Measurements from ENCODE around the gene RIC8A.
A peak's percentile ranks its signal among the peaks of the same experiment; 100 is the strongest.

RIC8A gene

DNA sequence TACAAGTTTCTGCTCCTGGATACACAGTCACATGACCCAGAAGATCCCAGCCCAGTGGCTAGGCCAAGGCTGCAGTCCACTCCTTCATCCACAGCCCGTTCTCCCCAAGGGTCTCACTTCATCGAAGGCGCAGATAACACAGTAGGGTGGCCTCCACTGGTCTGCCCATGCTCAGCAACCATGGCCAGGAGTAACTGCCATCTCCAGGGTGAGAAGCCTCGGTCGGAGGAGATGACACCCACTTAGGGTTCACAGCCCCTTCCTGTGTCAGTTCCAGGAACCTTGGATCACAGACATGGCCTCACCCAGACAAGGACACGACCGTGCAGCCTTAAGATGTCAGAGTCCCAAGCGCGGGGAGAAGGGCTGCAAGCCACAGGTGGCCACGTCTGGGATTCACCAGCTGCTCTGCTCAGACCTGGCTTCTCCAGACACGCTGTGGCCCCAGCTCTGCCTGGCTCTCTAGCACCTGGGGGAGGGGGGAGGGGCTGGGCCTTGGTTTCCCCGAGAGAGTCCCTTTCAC lies 2.9 kb upstream of the RIC8A start:
- no peak for ATAC-seq

DNA sequence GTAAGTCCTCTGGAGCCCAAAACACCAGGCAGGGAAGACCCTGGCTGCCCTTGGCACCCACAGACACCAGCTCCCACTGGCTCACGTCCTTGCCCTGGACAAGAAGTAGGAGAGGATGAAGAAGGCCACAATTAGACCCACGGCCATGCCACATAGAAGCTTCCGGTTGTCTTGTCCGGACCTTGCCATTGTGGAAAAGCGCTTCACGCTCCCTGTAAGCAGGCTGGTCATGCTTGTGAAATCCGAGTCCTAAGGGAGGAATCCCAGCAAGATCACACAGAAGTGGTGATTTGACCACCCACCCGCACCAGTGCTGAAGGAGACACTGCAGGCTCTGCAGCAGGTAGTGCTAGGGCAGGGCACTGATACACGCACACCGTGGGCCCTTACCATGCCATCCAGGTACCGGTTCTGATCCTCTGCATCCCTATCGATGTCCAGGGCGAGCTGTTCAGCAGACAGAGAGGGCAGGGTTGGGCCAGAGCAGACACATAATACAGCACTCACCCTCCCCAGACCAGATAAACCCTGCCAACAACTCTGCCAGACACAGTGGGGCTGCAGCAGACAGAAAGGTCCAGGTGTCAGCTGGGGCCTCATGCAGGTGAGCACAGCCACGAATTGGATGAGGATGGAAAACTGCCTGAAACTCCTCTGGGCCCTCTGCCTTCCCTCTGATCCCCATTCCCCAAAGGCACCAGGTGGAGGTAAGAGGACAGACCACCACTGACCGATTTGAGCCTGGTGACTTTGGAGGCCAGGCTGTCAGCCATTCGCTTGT lies 2.1 kb upstream of the RIC8A start:
- no peak for ATAC-seq

DNA sequence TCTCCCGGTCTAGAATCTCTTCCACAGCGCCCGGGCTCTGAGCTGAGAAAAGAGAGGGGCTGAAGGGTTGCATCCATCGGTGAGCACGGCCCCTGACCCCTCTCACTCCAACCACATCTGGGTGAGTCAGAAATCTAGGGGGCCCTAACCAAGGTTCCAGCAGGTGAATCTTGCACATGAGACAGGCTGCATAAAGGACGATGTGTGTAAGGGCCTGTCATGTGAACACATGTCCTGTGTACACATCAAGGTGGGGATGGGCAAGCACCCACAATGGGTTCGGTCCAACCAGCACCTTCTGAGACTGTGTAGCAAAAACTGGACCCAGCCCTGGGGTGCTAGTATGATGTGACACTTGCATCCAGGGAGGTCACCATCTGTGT lies 1.5 kb upstream of the RIC8A start:
- ATAC-seq: no peak

DNA sequence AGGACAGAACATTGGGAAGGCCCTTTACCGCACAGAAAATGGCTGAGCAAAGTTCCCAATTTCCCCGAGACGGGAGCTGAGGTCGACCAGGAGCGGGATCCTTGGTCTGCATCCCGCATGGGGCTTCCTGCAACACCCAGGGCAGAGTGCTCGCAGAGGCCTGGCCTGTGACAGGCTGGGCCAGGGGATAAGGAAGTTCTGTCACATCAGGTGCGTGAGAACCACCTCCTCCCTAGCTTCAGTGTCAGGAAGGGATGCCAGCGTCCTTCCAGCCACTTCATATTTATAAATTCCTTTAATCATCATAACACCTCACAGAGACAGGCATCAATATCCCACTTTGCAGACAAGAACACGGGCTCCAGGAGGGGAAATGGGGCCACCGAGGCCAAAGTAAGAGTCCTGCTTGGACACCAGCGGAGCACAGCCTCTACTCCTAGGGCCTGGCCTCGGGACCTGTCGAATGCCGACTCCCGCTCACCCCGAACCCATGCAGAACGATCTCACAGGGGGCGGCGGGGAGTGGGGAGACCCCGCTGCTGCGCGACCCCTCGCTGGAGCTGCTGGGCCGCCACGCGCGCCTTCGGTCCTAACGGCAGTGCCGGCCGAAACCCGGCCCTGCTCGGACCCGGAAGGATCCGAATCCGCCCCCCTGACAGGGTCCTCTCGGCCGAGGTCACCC lies 841 bp upstream of the RIC8A start:
- no peak for ATAC-seq

DNA sequence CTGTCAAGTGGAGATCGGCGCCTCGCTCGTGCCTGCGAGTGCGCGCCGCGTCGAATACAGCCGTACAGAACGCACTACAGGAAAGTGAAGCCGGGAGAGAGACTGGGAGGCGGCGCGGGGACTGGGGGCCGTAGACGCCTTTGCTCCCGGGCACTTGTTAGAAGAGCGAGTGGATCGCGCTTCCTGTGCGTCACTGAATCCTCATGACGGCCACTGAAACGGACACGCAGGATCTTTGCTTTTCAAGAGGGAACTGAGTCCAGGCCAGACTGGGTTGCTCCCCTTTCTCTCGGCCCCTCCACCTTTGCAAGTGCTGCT lies 314 bp downstream of the RIC8A start:
- peak; percentile 9 to 18 for ATAC-seq

DNA sequence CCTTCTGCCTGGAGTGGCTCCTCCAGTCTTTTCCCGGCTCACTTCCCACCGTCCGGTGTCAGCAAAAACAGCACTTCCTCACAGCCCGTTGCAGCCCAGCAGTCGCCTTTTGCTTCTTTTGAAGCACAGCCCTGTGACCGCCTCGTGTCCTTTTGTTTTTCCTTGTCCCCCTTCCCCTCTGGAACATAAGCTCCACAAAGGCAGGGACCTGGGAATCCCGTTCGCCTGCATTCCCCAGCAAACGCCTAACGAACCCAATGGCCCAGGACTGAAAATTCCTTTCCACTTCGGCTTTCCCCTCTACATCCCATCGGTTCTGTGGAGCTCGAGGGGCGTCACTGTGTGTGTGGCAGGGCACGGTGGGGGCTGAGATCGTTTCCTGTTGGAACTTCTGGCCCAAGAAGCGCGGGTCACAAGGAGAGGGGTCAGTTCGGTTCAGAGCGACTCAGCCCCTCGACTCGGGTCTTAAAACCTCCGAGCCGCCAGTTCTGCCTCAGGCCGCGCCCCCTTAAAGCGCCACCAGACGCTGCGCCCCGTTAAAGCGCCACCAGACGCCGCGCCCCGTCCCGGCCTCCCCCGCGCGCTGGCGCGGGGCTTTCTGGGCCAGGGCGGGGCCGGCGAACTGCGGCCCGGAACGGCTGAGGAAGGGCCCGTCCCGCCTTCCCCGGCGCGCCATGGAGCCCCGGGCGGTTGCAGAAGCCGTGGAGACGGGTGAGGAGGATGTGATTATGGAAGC lies 841 bp downstream of the RIC8A start:
- peak; percentile 66 to 74 for ATAC-seq

DNA sequence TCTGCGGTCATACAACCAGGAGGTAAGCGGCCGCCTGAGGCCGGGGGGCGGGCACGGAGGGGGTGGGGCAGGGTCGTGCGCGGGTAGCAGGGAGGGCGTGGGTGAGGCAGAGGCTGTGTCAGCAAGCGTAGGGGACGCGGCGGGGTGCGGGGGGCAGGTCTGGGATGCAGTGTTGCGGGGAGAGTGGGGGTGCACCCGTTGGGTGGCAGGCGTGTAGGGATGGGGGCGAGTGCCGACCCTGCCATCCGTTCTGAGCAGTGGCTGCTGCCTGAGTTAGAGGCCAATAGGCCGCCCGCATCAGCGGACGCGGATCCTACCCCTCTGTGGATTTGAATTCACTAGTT lies 1.4 kb downstream of the RIC8A start:
- ATAC-seq: no peak

- no peak for ATAC-seq
Measured at GRCh38 chr11:209275-210121, 2.0 kb downstream of the RIC8A start.

DNA sequence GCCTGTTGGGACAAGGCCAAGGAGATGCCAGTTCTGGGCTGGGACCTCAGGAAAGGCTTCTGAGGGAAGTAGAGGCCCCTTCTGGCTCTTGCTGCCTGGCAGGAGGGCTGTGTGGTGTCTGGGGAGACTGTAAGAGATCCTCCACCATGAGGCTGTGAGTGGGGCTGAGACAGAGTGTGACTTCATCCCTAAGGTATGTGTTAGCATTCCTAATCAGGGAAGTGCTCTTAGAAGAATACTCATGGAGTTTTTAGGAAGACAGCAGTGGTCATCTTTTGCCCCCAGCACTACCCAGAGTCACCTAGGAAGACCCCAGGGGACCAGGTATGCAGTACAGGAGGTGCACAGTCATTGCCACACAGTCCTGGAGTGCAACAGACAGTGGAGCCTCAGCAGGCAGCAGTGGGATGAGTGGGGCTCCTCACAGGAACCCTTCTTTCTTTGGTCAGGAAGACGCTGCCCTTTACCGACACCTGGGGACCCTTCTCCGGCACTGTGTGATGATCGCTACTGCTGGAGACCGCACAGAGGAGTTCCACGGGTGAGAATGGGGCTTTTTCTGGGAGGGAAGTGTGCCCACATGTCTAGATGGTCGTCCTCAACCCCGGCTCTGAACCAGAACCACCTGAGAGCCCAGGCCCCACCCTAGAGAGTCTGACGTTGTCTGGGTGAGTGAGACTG lies 2.8 kb downstream of the RIC8A start:
- ATAC-seq: no peak

DNA sequence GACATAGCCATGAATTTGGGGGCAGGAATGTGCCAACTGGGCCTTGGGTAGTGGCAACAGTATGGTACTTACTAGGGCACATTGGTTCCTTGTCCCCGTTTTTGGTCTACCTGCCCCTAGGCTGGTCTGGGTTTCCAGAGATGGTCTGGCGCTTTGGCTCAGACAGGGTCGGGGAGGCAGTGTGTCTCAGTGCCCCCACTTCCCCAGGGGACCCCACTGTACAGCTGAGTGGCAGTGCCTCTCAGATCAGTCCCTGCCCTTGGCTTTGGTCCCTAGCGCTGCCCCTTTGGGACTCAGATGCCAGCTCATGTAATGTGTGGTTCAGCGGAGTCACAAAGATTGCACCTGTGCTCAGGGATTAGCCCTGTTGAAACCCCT lies 3.3 kb downstream of the RIC8A start:
- ATAC-seq: no peak

- no peak for ATAC-seq
Measured at GRCh38 chr11:211295-211694, 3.8 kb downstream of the RIC8A start.

GRCh38 chr11:211741-212140 lies 4.2 kb downstream of the RIC8A start:
- ATAC-seq: no peak

DNA sequence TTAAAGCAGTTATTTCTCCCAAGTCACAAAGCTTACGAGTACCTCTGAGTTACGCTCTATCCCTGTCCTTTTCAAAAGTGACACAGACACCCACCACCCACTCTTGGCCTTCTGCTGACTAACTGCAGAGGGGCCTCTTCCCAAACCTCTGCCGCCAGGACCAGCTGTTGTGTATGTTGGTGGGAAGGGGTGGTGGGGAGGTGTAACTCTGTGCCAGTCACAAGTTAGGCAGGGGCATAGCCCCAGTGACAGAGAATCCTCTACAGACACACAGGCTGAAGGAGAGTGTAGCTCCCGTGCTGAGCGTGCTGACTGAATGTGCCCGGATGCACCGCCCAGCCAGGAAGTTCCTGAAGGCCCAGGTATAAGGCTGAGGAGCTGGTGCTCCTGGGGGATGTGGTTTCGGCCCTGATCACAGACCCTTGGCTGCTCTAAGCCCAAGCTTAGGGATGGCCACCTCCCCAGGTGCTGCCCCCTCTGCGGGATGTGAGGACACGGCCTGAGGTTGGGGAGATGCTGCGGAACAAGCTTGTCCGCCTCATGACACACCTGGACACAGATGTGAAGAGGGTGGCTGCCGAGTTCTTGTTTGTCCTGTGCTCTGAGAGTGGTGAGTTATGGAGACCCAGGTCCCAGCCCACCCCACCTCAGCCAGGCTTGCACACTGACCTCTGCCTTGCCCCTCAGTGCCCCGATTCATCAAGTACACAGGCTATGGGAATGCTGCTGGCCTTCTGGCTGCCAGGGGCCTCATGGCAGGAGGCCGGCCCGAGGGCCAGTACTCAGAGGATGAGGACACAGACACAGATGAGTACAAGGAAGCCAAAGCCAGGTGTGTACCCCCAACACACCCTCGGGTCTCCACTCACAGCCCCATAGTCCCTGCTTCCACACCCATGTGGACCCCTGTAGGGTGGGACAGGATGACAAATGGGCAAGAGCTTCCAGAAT lies 4.9 kb downstream of the RIC8A start:
- ATAC-seq: no peak

DNA sequence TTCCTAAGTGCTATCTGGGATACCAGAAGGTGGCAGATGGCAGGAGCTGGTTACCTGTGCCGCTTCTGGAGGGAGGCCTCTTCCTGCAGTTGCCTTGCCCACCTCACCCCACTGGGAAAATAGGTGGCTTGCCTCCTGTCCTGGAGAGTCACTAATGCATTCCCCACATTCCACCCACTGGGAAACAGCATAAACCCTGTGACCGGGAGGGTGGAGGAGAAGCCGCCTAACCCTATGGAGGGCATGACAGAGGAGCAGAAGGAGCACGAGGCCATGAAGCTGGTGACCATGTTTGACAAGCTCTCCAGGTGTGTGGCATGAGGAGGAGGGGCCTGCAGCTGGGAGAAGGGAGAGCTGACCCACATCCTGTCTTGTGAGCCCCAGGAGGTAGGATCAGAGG lies 5.6 kb downstream of the RIC8A start:
- ATAC-seq: no peak

- no peak for ATAC-seq
Measured at GRCh38 chr11:214083-214482, 6.6 kb downstream of the RIC8A start.

DNA sequence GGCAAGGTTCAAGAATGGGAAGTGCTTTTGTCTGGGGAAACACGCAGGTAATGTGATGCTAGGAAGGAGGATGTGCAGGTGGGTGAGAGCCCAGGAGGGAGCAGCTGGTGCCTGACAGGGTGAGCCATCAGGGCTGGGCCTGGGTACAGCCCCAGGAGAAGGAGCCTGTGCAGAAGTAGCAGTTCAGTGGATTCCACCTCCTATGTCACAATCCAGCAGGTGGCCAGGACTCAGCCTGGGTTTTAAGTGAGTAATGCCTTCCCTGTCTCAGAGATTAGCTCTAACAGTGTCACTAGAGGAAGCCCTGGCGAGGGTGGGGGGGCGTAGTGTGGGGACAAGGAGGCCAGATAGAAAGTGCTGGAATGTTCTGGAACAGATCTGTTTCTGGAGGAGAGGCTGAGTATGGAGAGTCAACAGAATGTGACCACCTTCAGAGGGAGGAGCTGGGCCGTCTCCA lies 8.1 kb downstream of the RIC8A start:
- no peak for ATAC-seq

DNA sequence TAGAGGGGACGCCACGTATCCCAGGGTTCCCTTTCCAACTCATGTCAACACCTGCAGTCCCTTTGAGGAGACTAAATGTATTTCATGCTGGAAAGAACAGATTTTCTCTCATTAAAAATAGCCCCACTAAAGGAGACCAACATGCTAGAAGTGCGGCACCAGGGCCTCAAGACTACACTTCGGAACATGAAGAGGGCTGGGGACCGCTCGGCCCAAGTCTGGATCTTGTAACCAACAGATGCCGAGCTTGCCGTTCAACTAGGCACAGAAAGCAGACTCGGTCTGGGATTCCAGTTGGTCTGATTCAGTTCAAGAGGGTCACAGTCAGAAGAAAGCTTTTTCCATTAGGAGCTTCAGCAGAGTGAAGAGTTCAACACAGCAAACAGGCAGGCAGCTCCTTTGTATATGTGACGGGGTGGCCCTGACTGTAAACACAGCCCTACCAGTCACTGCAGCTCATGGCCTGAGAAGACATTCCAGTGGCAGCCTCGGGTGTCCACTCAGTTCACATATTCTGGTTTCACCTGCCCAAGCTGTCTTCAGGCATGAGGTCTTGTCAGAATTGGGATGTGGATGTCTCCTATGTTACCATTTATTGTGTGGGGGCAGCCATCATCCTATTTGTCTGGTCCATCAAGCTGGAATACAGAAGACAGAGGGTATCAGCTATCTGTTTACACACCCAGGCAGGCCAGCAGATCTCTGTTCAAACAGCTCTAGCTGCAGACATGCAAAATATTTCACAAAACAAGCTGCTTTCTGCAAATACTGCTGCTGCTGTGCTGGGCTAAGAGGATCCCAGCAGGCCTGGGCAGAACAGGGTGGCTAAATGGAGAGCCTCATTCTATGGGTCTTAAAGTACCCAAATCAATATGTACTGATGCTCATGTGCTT lies 8.8 kb downstream of the RIC8A start:
- ATAC-seq: no peak

DNA sequence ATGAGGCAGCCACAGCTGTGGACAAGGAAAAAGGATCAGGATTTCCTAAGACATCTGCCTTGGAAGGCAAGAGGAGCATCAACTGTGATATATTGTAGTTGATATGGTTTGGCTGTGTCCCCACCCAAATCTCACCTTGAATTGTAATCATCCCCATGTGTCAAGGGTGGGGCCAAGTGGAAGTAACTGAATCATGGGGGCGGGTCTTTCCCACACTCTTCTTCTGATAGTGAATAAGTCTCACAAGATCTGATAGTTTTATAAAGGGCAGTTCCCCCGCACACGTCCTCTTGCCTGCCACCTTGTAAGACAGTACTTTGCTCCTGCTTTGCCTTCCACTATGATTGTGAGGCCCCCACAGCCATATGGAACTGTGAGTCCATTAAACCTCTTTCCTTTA lies 10.2 kb downstream of the RIC8A start:
- ATAC-seq: peak in 1 of 2 donors; percentile 36

DNA sequence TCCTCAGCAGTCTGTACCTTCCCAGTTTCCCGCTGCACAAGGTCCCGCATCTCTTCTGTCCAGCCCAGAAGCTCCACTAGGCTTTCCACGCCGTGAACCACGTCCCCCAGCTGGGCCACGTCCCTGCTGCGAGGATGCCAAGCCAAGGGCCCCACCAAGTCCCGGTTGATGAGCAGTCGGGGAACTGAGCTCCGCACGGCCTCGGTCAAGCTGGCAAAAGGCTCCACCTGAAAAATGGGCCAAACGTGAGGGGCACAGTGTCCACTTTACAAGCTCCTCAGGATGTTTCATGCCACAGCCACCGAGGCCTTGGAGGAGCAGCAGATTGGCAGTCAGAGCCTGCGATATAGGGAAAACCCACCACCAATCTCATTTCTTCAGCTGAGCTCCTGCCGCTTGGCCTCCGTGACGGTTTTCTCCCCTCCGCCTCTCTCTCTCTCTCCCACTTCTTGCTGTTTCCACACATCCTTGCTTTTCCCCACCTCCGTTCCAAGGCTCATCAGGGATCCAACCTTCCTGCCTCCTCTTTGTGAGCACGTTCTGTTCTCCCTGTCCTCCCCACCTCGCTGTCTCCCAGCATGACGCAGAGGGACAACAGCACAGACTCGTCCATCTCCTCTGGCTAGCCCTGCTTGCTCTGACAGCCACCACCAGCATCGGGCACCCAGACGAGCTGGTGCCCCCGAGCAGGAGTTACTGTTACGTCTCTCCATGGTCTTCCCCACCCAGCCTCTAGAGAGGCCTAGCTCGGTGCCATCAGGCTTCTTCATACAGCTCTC lies 11.5 kb downstream of the RIC8A start:
- ATAC-seq: no peak
